Measurements from ENCODE around the gene CAMK2A.

CAMK2A gene

DNA sequence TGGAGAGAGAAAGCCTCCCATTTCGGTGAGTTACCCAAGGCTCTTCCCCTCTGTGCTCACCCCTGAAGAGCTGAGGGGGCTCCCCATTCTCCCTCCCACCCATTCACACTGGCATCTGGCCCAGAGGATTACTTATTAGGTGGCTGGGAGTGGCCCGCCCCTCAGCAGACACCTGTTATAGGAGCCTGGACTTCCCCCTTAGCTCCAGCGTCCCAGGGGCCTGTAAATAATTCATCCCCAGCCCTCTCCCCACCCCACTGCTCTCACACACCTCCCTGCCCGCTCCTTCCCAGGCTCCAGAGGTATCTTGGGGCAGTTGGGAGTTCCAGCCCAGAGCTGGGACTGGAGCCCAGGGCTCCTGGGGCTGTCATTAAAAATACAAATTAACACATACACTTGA lies 111.3 kb downstream of the CAMK2A start:
- H3K4me3 ChIP-seq (ENCODE audit: low read depth, low read length): no peak overlapping the region
- TF ChIP-seq, protein P1, sequence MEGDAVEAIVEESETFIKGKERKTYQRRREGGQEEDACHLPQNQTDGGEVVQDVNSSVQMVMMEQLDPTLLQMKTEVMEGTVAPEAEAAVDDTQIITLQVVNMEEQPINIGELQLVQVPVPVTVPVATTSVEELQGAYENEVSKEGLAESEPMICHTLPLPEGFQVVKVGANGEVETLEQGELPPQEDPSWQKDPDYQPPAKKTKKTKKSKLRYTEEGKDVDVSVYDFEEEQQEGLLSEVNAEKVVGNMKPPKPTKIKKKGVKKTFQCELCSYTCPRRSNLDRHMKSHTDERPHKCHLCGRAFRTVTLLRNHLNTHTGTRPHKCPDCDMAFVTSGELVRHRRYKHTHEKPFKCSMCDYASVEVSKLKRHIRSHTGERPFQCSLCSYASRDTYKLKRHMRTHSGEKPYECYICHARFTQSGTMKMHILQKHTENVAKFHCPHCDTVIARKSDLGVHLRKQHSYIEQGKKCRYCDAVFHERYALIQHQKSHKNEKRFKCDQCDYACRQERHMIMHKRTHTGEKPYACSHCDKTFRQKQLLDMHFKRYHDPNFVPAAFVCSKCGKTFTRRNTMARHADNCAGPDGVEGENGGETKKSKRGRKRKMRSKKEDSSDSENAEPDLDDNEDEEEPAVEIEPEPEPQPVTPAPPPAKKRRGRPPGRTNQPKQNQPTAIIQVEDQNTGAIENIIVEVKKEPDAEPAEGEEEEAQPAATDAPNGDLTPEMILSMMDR (IDR thresholded peaks at IDR 0.05; ENCODE audit: borderline replicate concordance, insufficient read depth, low read depth, low read length): no peak

- no peak overlapping the region for H3K4me3 ChIP-seq (ENCODE audit: low read depth, low read length)
- TF ChIP-seq, protein P1 (IDR thresholded peaks at IDR 0.05; ENCODE audit: borderline replicate concordance, insufficient read depth, low read depth, low read length): no peak
Measured at GRCh38 chr5:150177721-150178120, 111.9 kb downstream of the CAMK2A start.

DNA sequence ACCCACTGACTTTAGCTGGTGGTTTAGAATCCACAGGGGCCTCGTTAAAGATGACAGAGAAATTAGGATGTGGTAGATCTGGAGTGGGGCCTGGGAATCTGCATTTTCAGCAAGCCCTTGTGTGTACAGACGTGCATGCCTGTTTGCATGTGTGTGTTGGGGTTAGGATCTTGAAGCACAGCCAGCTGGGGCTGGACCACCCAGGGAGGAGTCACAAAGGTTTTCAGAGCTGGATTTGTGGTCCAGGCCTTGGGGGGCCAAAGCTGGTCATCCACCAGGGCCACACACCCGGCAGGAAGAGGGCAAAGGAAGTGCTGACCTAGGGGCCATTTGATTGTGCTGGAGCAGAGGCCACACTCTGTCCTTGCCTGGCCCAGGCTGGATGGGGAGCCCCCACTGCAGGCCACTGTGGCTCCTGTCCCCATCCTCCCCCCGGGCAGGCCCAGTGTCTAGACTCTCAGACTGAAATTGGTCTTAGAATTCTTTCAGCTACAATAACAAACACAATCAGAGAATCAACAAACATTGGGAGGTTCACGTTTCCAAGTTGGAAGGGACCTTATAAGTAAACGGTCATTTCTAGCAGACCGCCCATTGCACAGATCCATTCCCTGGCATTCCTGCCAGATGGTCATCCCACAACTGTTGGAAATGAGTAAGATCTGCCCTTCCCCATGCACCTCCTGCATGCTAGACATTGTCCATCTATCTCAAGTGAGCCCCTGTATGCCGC lies 112.7 kb downstream of the CAMK2A start:
- H3K4me3 ChIP-seq (ENCODE audit: low read depth, low read length): no peak overlapping the region
- TF ChIP-seq, protein P1 (IDR thresholded peaks at IDR 0.05; ENCODE audit: borderline replicate concordance, insufficient read depth, low read depth, low read length): no peak

GRCh38 chr5:150175536-150175935 lies 114.0 kb downstream of the CAMK2A start:
- H3K4me3 ChIP-seq (ENCODE audit: low read depth, low read length): no peak overlapping the region
- TF ChIP-seq, protein P1 (IDR thresholded peaks at IDR 0.05; ENCODE audit: borderline replicate concordance, insufficient read depth, low read depth, low read length): peak; percentile 56

DNA sequence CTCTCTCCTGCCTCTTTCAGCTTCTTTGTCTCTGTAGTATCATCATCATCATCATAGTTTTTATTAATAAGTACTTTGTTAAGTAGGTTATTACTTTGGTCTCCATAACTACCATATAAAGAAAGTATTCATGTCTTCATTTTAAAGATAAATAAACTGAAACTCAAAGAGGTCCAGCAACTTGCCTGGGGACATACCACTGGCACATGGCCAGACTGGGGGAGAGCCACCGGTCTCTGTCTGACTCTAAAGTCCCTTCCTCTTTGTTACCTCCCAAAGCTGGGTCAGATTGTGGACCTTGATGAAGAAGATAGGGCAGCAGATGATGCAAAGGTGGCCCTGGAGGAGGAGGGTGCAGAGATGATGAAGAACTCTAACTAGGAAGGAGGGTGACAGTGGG lies 114.5 kb downstream of the CAMK2A start:
- TF ChIP-seq, protein P1 (IDR thresholded peaks at IDR 0.05; ENCODE audit: borderline replicate concordance, insufficient read depth, low read depth, low read length): no peak
- H3K4me3 ChIP-seq (ENCODE audit: low read depth, low read length): no peak overlapping the region

DNA sequence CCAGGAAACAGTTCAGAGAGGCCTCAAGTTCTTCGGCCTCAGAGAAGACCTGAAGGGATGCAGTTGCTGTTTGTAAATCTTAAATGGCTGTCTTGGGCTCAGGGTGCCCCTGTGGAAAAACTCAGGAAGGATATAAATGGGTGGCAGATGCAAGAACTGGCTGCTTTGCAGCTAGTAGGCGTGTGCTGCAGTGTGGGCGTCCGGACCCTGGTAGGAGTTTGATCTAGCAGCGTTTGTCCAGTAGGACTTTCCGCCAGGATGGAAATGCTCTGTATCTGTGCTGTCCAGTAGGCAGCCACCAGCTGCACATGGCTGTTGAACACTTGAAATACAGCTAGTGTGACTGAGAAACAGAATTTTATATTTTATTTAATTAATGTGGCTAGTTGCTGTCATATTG lies 115.3 kb downstream of the CAMK2A start:
- TF ChIP-seq, protein P1 (IDR thresholded peaks at IDR 0.05; ENCODE audit: borderline replicate concordance, insufficient read depth, low read depth, low read length): no peak
- H3K4me3 ChIP-seq (ENCODE audit: low read depth, low read length): no peak overlapping the region

DNA sequence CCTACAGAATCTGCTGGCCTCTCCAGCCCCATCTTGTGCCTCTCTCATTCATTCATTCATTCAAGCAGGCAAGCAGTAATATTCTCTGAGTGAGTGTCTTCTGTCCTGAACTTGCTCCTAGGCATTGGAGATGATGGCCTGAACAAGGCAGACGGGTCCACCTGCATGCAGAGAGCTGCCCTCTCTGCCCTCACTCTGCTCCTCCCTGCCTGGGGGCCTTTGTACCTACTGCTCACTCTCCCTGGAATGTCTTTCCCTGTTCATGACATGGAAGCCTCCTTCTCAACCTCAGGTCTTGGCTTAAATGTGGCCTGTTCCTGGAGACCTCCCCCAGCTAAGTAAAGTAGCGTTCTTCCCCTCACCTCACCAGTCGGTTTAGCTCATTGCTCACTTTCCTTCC lies 116.4 kb downstream of the CAMK2A start:
- TF ChIP-seq, protein P1 (IDR thresholded peaks at IDR 0.05; ENCODE audit: borderline replicate concordance, insufficient read depth, low read depth, low read length): no peak
- no peak overlapping the region for H3K4me3 ChIP-seq (ENCODE audit: low read depth, low read length)

Measured in GM12875 (cell line).